Astrocyte (in vitro differentiated cells and primary cell): ENCODE data around the gene ALK. TPM values are rescaled to one million over a fixed set of nuclear protein-coding genes. Genes with fewer than 3 reads are reported as not detected.
A peak's percentile ranks its signal among the peaks of the same experiment; 100 is the strongest.

Source experiments
- DNase-seq: peaks from one replicate; pipeline ENCODE4 v3.0.0-alpha.2; 2010; ENCODE audit warnings: low read depth
- FAIRE-seq: peaks from 2 replicates; lab custom pipeline; 2011; peaks lifted over from hg19 to GRCh38; lab: Jason Lieb, UNC
- H2AFZ ChIP-seq: 2 replicates; pipeline ENCODE4 v1.6.0; 2012; ENCODE audit warnings: low read depth, low read length, inconsistent platforms
- H3K27ac ChIP-seq: 2 replicates; pipeline ENCODE4 v1.5.1; 2011; ENCODE audit warnings: low read depth, low read length, inconsistent platforms
- H3K27me3 ChIP-seq: 2 replicates; pipeline ENCODE4 v1.6.0; 2011; ENCODE audit warnings: low read length, inconsistent platforms; ENCODE audit not compliant: insufficient read depth
- H3K36me3 ChIP-seq: 2 replicates; pipeline ENCODE4 v1.5.1; 2011; ENCODE audit warnings: low read length, inconsistent platforms; ENCODE audit not compliant: insufficient read depth
- H3K4me1 ChIP-seq: 2 replicates; pipeline ENCODE4 v1.5.1; 2011; ENCODE audit warnings: low read length, inconsistent platforms; ENCODE audit not compliant: insufficient read depth
- H3K4me2 ChIP-seq: 2 replicates; pipeline ENCODE4 v1.6.0; 2012; ENCODE audit warnings: low read length, inconsistent platforms
- H3K4me3 ChIP-seq: 2 replicates; pipeline ENCODE4 v1.5.1; 2011; ENCODE audit warnings: low read depth, mild to moderate bottlenecking, low read length, inconsistent platforms; ENCODE audit not compliant: insufficient read depth
- H3K79me2 ChIP-seq: 2 replicates; pipeline ENCODE4 v1.6.0; 2012; ENCODE audit warnings: mild to moderate bottlenecking, low read length, inconsistent platforms; ENCODE audit not compliant: insufficient read depth
- H3K9ac ChIP-seq: 2 replicates; pipeline ENCODE4 v1.6.0; 2012; ENCODE audit warnings: mild to moderate bottlenecking, low read length, inconsistent platforms
- H3K9me3 ChIP-seq: 2 replicates; pipeline ENCODE4 v1.5.1; 2012; ENCODE audit warnings: low read depth, mild to moderate bottlenecking, low read length, inconsistent platforms; ENCODE audit not compliant: insufficient read depth
- H4K20me1 ChIP-seq: 2 replicates; pipeline ENCODE4 v1.6.0; 2012; ENCODE audit warnings: low read length, inconsistent platforms; ENCODE audit not compliant: insufficient read depth
- H3K27ac Mint-ChIP-seq: one replicate; pipeline ENCODE4 v1.8.0; 2021; ENCODE audit warnings: mild to moderate bottlenecking, mixed read lengths; ENCODE audit not compliant: unreplicated experiment
- H3K27me3 Mint-ChIP-seq: one replicate; pipeline ENCODE4 v1.8.0; 2021; ENCODE audit warnings: low read depth, mixed read lengths; ENCODE audit not compliant: unreplicated experiment
- H3K36me3 Mint-ChIP-seq: one replicate; pipeline ENCODE4 v1.8.0; 2021; ENCODE audit warnings: low read depth, mixed read lengths; ENCODE audit not compliant: unreplicated experiment
- H3K4me1 Mint-ChIP-seq: one replicate; pipeline ENCODE4 v1.8.0; 2021; ENCODE audit warnings: low read depth, mixed read lengths; ENCODE audit not compliant: unreplicated experiment
- H3K4me3 Mint-ChIP-seq: one replicate; pipeline ENCODE4 v1.8.0; 2021; ENCODE audit warnings: mild to moderate bottlenecking, moderate library complexity, mixed read lengths; ENCODE audit not compliant: unreplicated experiment
- H3K9me3 Mint-ChIP-seq: one replicate; pipeline ENCODE4 v1.8.0; 2021; ENCODE audit warnings: mild to moderate bottlenecking, mixed read lengths; ENCODE audit not compliant: unreplicated experiment
- EZH2 ChIP-seq: IDR thresholded peaks from 2 replicates; pipeline ENCODE4 v1.6.1; 2012; ENCODE audit warnings: mild to moderate bottlenecking, low read length, inconsistent platforms; ENCODE audit not compliant: insufficient read depth
- total RNA-seq: library from RNA; stranded (reverse); gene quantifications from 2 replicates; pipeline ENCODE4 v1.2.1, GENCODE V29; 2021
- TF ChIP-seq, protein P1 (sequence below): IDR thresholded peaks from 2 replicates; pipeline ENCODE4 v1.5.1; 2011; ENCODE audit warnings: low read depth, mild to moderate bottlenecking, inconsistent platforms, low read length, moderate library complexity; ENCODE audit not compliant: insufficient read depth

ALK gene
- total RNA-seq, 1 donor from 2014 or later, result 0.16 TPM

DNA sequence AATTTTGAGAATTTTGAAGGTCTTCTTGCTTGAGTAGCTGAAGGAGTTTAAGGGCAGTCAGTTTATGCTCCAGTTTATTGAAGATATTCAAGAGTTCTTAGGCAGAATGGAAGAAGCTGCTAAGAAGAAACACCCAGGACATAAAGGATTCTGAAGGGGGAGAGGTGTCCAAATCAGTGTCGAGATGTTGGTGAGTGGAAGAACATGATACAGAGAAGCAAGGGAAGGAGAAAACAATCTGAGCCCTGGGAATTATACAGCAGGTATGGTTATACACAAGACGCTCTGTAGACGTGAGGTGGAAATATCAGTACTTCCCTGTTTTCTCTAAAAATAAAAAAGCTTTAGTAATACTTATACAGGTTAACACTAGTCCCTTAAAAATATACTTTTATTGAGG is 746.0 kb downstream of the ALK start:
- H3K27me3 ChIP-seq, result no peaks in the 10 kb centered on the region
- no peak overlapping the region for H3K4me2 ChIP-seq
- H3K4me3 ChIP-seq, result no peak overlapping the region
- no peaks in the 10 kb centered on the region for H3K4me1 ChIP-seq
- FAIRE-seq (no peak), DNase-seq (no peak)
- no peak overlapping the region for H3K27ac Mint-ChIP-seq
- H3K4me3 Mint-ChIP-seq, result no peak overlapping the region
- no peaks in the 10 kb centered on the region for H3K9me3 ChIP-seq
- TF ChIP-seq, protein P1, sequence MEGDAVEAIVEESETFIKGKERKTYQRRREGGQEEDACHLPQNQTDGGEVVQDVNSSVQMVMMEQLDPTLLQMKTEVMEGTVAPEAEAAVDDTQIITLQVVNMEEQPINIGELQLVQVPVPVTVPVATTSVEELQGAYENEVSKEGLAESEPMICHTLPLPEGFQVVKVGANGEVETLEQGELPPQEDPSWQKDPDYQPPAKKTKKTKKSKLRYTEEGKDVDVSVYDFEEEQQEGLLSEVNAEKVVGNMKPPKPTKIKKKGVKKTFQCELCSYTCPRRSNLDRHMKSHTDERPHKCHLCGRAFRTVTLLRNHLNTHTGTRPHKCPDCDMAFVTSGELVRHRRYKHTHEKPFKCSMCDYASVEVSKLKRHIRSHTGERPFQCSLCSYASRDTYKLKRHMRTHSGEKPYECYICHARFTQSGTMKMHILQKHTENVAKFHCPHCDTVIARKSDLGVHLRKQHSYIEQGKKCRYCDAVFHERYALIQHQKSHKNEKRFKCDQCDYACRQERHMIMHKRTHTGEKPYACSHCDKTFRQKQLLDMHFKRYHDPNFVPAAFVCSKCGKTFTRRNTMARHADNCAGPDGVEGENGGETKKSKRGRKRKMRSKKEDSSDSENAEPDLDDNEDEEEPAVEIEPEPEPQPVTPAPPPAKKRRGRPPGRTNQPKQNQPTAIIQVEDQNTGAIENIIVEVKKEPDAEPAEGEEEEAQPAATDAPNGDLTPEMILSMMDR, result no peak
- no peak for TF ChIP-seq EZH2
- H3K27me3 Mint-ChIP-seq, result peaks cover 1% of the 10 kb centered on the region
- H3K36me3 Mint-ChIP-seq, result peaks cover 16% of the 10 kb centered on the region
- H3K36me3 ChIP-seq, result peaks cover 11% of the 10 kb centered on the region
- no peak overlapping the region for H3K9ac ChIP-seq
- no peaks in the 10 kb centered on the region for H3K4me1 Mint-ChIP-seq
- H4K20me1 ChIP-seq, result peaks cover 3% of the 10 kb centered on the region
- no peaks in the 10 kb centered on the region for H3K9me3 Mint-ChIP-seq
- no peaks in the 10 kb centered on the region for H3K79me2 ChIP-seq
- no peak overlapping the region for H2AFZ ChIP-seq
- H3K27ac ChIP-seq, result no peak overlapping the region

DNA sequence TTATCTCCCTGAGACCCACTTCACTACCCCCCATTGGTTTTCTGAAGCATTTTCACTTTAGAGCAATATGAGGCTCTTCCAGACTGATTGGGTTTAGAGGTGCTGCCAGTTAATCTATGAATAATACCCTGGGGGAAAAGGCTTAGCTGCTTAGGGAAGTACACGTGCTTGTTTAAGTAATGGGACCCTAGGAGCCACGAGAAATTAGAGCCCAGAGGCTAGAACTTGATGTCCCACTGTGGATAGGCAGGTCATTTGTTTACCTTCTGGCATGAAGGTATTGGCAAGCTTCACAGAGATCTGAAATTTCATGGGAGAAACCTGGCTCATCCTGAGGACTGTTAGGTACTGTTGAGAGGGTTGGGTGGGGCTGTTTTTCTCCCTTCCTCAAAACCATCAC is 746.4 kb downstream of the ALK start:
- Mint-ChIP-seq H3K27ac (no peak overlapping the region), H3K36me3 (peaks cover 13% of the 10 kb centered on the region), H3K9me3 (no peaks in the 10 kb centered on the region), H3K27me3 (peaks cover under 1% of the 10 kb centered on the region), H3K4me1 (no peaks in the 10 kb centered on the region), H3K4me3 (no peak overlapping the region)
- no peaks in the 10 kb centered on the region for H3K4me1 ChIP-seq
- H3K9me3 ChIP-seq, result no peaks in the 10 kb centered on the region
- FAIRE-seq (no peak), DNase-seq (no peak)
- no peak overlapping the region for H3K27ac ChIP-seq
- H3K4me2 ChIP-seq, result no peak overlapping the region
- H3K4me3 ChIP-seq, result no peak overlapping the region
- peaks cover 3% of the 10 kb centered on the region for H4K20me1 ChIP-seq
- H3K9ac ChIP-seq, result no peak overlapping the region
- H2AFZ ChIP-seq, result no peak overlapping the region
- no peaks in the 10 kb centered on the region for H3K27me3 ChIP-seq
- TF ChIP-seq, protein P1, result no peak
- TF ChIP-seq EZH2, result no peak
- H3K79me2 ChIP-seq, result no peaks in the 10 kb centered on the region
- H3K36me3 ChIP-seq, result peaks cover 11% of the 10 kb centered on the region

DNA sequence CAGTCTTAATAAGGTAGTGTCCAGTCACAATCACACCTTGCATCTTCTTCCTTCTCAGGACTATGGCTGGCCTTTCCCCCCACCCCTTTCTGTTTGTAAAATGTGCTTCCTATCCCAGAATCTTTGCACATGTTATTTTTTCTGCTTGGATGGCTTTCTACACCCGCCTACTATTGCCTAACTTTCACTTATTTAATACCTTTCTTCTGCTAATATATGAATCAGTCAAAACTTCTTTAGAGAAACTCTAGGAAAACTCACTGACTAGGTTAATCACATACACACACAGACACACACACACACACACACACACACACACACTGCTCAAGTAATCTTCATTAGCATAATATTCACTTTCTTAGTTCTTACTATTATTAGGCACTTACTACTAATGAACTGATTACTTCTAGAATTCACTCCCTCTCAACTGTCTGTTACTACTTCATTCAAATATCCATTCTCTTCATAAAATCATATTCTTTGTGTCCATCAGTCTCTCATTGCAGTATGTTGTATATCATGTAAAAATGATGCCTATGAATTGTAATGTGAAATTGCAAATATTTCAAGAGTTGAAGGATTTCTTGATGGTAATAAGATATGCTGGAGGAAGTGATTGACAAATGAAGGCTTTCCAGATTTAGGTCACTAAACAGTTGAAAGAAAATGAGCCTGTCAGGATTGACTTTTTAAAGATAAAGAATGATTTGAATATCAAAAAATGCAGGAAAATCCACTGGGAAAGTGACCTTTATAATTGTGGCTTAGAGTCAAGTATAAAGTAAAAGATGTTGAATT is 754.9 kb downstream of the ALK start:
- no peak overlapping the region for H3K27ac Mint-ChIP-seq
- peaks cover 6% of the 10 kb centered on the region for H4K20me1 ChIP-seq
- H3K27me3 Mint-ChIP-seq, result no peaks in the 10 kb centered on the region
- H3K4me1 Mint-ChIP-seq, result peaks cover 3% of the 10 kb centered on the region
- H3K36me3 Mint-ChIP-seq, result no peaks in the 10 kb centered on the region
- no peaks in the 10 kb centered on the region for H3K79me2 ChIP-seq
- no peak overlapping the region for H3K4me3 ChIP-seq
- H3K27ac ChIP-seq, result no peak overlapping the region
- H3K9me3 Mint-ChIP-seq, result no peaks in the 10 kb centered on the region
- no peak for FAIRE-seq
- DNase-seq, result peak; percentile 14
- H3K36me3 ChIP-seq, result peaks cover 11% of the 10 kb centered on the region
- H3K4me1 ChIP-seq, result peaks cover 7% of the 10 kb centered on the region
- no peak overlapping the region for H3K9ac ChIP-seq
- no peak overlapping the region for H3K4me2 ChIP-seq
- no peaks in the 10 kb centered on the region for H3K9me3 ChIP-seq
- no peak overlapping the region for H2AFZ ChIP-seq
- TF ChIP-seq EZH2, result no peak
- TF ChIP-seq, protein P1, result no peak
- H3K4me3 Mint-ChIP-seq, result no peak overlapping the region
- no peaks in the 10 kb centered on the region for H3K27me3 ChIP-seq
